Endodermal cell (in vitro differentiated cells): ENCODE data around the gene XAF1. TPM values are rescaled to one million over a fixed set of nuclear protein-coding genes. Genes with fewer than 3 reads are reported as not detected.
"Not testable (repeated sequence)": the region's sequence is repeated elsewhere in the genome, so short reads cannot be mapped to it uniquely, and the experiment has no call there.

Experiments
- DNase-seq: peaks from one replicate; pipeline ENCODE4 v3.0.0-alpha.2; 2017
- H3K27ac ChIP-seq: 2 replicates; pipeline ENCODE4 v1.5.1; 2013; ENCODE audit warnings: mild to moderate bottlenecking, low read depth, low read length, moderate library complexity
- H3K27me3 ChIP-seq: 2 replicates; pipeline ENCODE4 v1.6.1; 2013; ENCODE audit warnings: mild to moderate bottlenecking, low read length, moderate library complexity; ENCODE audit not compliant: insufficient read depth, control insufficient read depth, poor library complexity, severe bottlenecking
- H3K36me3 ChIP-seq: 2 replicates; pipeline ENCODE4 v1.7.0; 2013; ENCODE audit warnings: mild to moderate bottlenecking, low read length, moderate library complexity; ENCODE audit not compliant: control insufficient read depth, insufficient read depth
- H3K4me1 ChIP-seq: one replicate; pipeline ENCODE4 v1.7.0; 2013; ENCODE audit warnings: low read length; ENCODE audit not compliant: control insufficient read depth, insufficient read depth
- H3K4me3 ChIP-seq: 2 replicates; pipeline ENCODE4 v1.5.1; 2013; ENCODE audit warnings: mild to moderate bottlenecking, low read length, moderate library complexity
- H3K9ac ChIP-seq: 2 replicates; pipeline ENCODE4 v1.6.1; 2013; ENCODE audit warnings: mild to moderate bottlenecking, low read length, moderate library complexity; ENCODE audit not compliant: poor library complexity, severe bottlenecking; ENCODE audit errors: extremely low read depth
- H3K9me3 ChIP-seq: 2 replicates; pipeline ENCODE4 v1.6.1; 2013; ENCODE audit warnings: mild to moderate bottlenecking, low read length, moderate library complexity; ENCODE audit not compliant: control insufficient read depth
- H3K27ac Mint-ChIP-seq: 2 replicates; pipeline ENCODE4 v1.8.0; 2020; ENCODE audit warnings: mixed read lengths
- H3K27me3 Mint-ChIP-seq: 2 replicates; pipeline ENCODE4 v1.8.0; 2021; ENCODE audit warnings: mild to moderate bottlenecking, mixed read lengths; ENCODE audit not compliant: insufficient read depth
- H3K36me3 Mint-ChIP-seq: 2 replicates; pipeline ENCODE4 v1.8.0; 2020; ENCODE audit warnings: low read depth, mixed read lengths
- H3K4me1 Mint-ChIP-seq: 2 replicates; pipeline ENCODE4 v1.8.0; 2020; ENCODE audit warnings: mixed read lengths
- H3K4me3 Mint-ChIP-seq: 2 replicates; pipeline ENCODE4 v1.8.0; 2020; ENCODE audit warnings: mild to moderate bottlenecking, moderate library complexity, mixed read lengths
- H3K9me3 Mint-ChIP-seq: 2 replicates; pipeline ENCODE4 v1.8.0; 2020; ENCODE audit warnings: mild to moderate bottlenecking, mixed read lengths
- WGBS, 2 experiments: methylation state at CpG; one replicate each; pipeline versions ENCODE4 v1.1.5 to v1.1.7; 2013; ENCODE audit warnings: missing lambda C conversion rate in 2 of 2, mixed read lengths in 1 of 2; ENCODE audit not compliant: insufficient coverage in 1 of 2, insufficient read length in 1 of 2; 5-methylcytosine and 5-hydroxymethylcytosine counted together
- total RNA-seq, 2 donors: library from RNA; stranded (reverse); fragmentation: NEBNext Ultra II Directional in 1 of 2; extraction: Animal tissue kit (Norgen Biotek cat#: 25700) in 1 of 2; gene quantifications; 2 replicates in 1 of 2; 3 replicates in 1 of 2; pipeline ENCODE4 v1.2.1, GENCODE V29; 2021
- TF ChIP-seq, protein P1 (sequence below): fragments of 200-600 bp; sonication (generic); conservative IDR thresholded peaks from 2 replicates; pipeline ENCODE4 v1.5.0; 2021; ENCODE audit warnings: antibody characterized with exemption, mild to moderate bottlenecking

XAF1 gene
- total RNA-seq, 2 donors from 2014 or later = 0.35 TPM; not detected in 1

DNA sequence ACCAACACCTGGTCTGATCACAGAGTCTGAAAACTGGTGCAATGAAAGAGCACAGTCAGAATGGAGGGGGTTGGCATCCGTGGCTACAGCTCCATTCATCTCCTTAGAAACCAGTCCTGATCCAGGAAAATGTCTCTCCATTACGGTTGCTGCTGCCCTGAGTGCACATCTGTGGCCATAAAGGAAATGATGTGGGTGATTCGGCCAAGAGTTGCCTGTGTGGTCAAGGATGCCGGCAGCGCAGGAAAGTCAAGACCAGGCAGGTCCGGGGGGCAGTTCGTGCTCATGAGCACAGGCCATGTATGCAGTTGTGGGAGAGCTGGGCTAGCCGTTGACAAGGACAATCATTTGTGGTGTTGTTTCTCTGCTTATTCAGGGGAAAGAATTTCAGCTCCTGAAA, 5.9 kb downstream of the XAF1 start:
- Mint-ChIP-seq H3K27me3 (peaks cover 22% of the 10 kb centered on the region), H3K4me3 (no peak overlapping the region), H3K9me3 (no peaks in the 10 kb centered on the region), H3K4me1 (no peaks in the 10 kb centered on the region), H3K27ac (no peak overlapping the region), H3K36me3 (no peaks in the 10 kb centered on the region)
- H3K4me3 ChIP-seq = no peak overlapping the region
- 85 to 93% methylated on average over 6 to 8 of the region's 8 CpGs for WGBS, 2 experiments
- no peaks in the 10 kb centered on the region for H3K4me1 ChIP-seq
- TF ChIP-seq, protein P1, sequence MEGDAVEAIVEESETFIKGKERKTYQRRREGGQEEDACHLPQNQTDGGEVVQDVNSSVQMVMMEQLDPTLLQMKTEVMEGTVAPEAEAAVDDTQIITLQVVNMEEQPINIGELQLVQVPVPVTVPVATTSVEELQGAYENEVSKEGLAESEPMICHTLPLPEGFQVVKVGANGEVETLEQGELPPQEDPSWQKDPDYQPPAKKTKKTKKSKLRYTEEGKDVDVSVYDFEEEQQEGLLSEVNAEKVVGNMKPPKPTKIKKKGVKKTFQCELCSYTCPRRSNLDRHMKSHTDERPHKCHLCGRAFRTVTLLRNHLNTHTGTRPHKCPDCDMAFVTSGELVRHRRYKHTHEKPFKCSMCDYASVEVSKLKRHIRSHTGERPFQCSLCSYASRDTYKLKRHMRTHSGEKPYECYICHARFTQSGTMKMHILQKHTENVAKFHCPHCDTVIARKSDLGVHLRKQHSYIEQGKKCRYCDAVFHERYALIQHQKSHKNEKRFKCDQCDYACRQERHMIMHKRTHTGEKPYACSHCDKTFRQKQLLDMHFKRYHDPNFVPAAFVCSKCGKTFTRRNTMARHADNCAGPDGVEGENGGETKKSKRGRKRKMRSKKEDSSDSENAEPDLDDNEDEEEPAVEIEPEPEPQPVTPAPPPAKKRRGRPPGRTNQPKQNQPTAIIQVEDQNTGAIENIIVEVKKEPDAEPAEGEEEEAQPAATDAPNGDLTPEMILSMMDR = no peak
- DNase-seq = no peak
- no peak overlapping the region for H3K27ac ChIP-seq
- no peaks in the 10 kb centered on the region for H3K9me3 ChIP-seq
- peaks cover 20% of the 10 kb centered on the region for H3K27me3 ChIP-seq
- H3K9ac ChIP-seq = no peak overlapping the region
- no peaks in the 10 kb centered on the region for H3K36me3 ChIP-seq

DNA sequence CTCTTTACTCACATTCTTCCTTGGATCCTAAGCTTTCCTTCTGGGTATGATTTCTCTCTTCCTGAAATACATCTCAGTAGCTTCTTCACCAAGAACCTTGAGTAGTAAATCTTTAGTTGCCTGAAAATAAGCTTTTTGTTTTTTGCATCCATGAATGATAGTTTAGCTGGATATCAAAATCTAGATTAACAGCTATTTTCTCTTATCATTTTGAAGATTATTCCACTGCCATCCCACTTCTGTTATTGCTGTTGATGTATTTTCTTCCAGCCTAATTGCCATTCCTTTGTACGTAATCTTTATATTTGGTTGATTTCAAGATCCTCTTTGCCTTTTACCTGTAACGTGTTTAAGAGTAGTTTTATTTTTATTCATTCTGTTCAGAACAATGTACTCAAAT, 12.6 kb downstream of the XAF1 start:
- WGBS, 2 experiments = 85% methylated on average over 2 of the region's 2 CpGs; no CpG with 5 or more reads in 1 of the 2 experiments
- no peaks in the 10 kb centered on the region for H3K36me3 Mint-ChIP-seq

DNA sequence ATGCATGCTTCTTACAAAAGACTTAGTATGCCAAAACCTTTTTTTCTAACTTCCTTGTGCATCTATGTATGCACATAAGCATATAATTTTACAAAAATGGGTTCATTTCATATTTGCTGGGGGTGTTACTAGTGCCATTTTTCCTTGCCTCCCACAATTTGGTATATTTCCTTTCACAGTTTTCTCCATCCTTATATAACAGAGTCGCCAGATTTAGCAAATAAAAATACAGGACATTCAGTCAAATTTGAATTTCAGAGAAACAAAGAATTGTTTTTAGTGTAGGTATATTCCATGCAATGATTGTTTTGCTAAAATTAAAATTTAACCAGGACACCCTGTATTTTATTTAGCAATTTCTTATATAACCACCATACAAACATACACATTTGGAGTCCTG, 16.2 kb downstream of the XAF1 start:
- Histone ChIP-seq H3K9me3 (peaks cover 21% of the 10 kb centered on the region), H3K4me1 (no peaks in the 10 kb centered on the region), H3K27me3 (peaks cover 36% of the 10 kb centered on the region), H3K27ac (no peak overlapping the region), H3K4me3 (no peak overlapping the region), H3K9ac (no peak overlapping the region), H3K36me3 (no peaks in the 10 kb centered on the region)
- no peak overlapping the region for H3K4me3 Mint-ChIP-seq
- peaks cover 31% of the 10 kb centered on the region for H3K9me3 Mint-ChIP-seq
- H3K4me1 Mint-ChIP-seq = no peaks in the 10 kb centered on the region
- 89% methylated on average over 1 of the region's 1 CpG; no CpG with 5 or more reads in 1 of the 2 experiments for WGBS, 2 experiments
- TF ChIP-seq, protein P1 = no peak
- no peaks in the 10 kb centered on the region for H3K36me3 Mint-ChIP-seq
- no peak for DNase-seq
- H3K27ac Mint-ChIP-seq = no peak overlapping the region
- H3K27me3 Mint-ChIP-seq = peaks cover 58% of the 10 kb centered on the region

More for the DNA sequence above, 12.6 kb downstream of the XAF1 start:
- H3K27ac ChIP-seq = no peak overlapping the region
- H3K9me3 ChIP-seq = peaks cover 14% of the 10 kb centered on the region
- Mint-ChIP-seq H3K4me1 (no peaks in the 10 kb centered on the region), H3K27me3 (peaks cover 33% of the 10 kb centered on the region), H3K27ac (no peak overlapping the region), H3K9me3 (peaks cover 21% of the 10 kb centered on the region), H3K4me3 (no peak overlapping the region)
- H3K4me3 ChIP-seq = peak overlapping the region; percentile 10
- H3K9ac ChIP-seq = no peak overlapping the region
- TF ChIP-seq, protein P1 = no peak
- H3K27me3 ChIP-seq = peaks cover 26% of the 10 kb centered on the region
- no peaks in the 10 kb centered on the region for H3K36me3 ChIP-seq
- DNase-seq = no peak
- no peaks in the 10 kb centered on the region for H3K4me1 ChIP-seq

DNA sequence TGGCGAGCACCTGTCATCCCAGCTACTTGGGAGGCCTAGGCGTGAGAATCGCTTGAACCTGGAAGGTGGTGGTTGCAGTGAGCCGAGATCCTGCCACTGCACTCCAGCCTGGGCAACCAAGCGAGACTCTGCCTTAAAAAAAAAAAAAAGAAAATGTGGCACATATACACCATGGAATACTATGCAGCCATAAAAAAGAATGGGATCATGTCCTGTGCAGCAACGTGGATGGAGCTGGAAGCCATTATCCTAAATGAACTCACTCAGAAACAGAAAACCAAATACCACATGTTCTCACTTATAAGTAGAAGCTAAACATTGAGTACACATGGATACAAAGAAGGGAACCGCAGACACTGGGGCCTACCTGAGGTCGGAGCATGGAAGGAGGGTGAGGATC, 19.1 kb downstream of the XAF1 start:
- not testable (repeated sequence) for H3K9ac ChIP-seq, H3K36me3 ChIP-seq, H3K27ac Mint-ChIP-seq, H3K4me1 Mint-ChIP-seq, H3K9me3 ChIP-seq, H3K36me3 Mint-ChIP-seq, H3K4me3 Mint-ChIP-seq, DNase-seq, H3K27ac ChIP-seq, H3K4me1 ChIP-seq, H3K4me3 ChIP-seq
- Mint-ChIP-seq H3K9me3 (peaks cover 13% of the 10 kb centered on the region), H3K27me3 (peaks cover 81% of the 10 kb centered on the region)
- peaks cover 62% of the 10 kb centered on the region for H3K27me3 ChIP-seq
- 88 to 92% methylated on average over 6 to 8 of the region's 8 CpGs for WGBS, 2 experiments
